GM23338 (cell line): ENCODE data around the gene FUT3.

ENCODE experiments used
- CTCF ChIP-seq, 2 experiments: fragments of 200-600 bp in 1 of 2; sonication (generic) in 1 of 2; conservative IDR thresholded peaks; 2 replicates each; pipeline versions ENCODE4 v1.5.1 to v1.6.1; 2016 to 2017; ENCODE audit warnings: antibody characterized with exemption in 2 of 2, low read depth in 2 of 2, mild to moderate bottlenecking in 2 of 2, moderate library complexity in 1 of 2
- EZH2 ChIP-seq: fragments of 200-600 bp; sonication (generic); IDR thresholded peaks from one replicate; pipeline ENCODE4 v1.8.0; 2017; ENCODE audit warnings: antibody characterized with exemption, mild to moderate bottlenecking, low read depth; ENCODE audit not compliant: unreplicated experiment

- TF ChIP-seq CTCF (conservative IDR thresholded peaks at IDR 0.05; ENCODE audit: low read depth in 2 of 2) (no peak), EZH2 (no peak)
These were observed 26.6 kb upstream of the FUT3 start for GRCh38 chr19:5877882-5878281.
